GM19025 (cell line): Measurements from ENCODE around the gene ZP3.
"Not testable (repeated sequence)": the region's sequence is repeated elsewhere in the genome, so short reads cannot be mapped to it uniquely, and the experiment has no call there.

Source experiments
- ATAC-seq: cut with Tn5 transposase; IDR thresholded peaks from one replicate; pipeline ENCODE4 v1.9.1; 2021; ENCODE audit warnings: mild to moderate bottlenecking, low read depth, moderate library complexity; ENCODE audit not compliant: unreplicated experiment

The ZP3 gene

DNA sequence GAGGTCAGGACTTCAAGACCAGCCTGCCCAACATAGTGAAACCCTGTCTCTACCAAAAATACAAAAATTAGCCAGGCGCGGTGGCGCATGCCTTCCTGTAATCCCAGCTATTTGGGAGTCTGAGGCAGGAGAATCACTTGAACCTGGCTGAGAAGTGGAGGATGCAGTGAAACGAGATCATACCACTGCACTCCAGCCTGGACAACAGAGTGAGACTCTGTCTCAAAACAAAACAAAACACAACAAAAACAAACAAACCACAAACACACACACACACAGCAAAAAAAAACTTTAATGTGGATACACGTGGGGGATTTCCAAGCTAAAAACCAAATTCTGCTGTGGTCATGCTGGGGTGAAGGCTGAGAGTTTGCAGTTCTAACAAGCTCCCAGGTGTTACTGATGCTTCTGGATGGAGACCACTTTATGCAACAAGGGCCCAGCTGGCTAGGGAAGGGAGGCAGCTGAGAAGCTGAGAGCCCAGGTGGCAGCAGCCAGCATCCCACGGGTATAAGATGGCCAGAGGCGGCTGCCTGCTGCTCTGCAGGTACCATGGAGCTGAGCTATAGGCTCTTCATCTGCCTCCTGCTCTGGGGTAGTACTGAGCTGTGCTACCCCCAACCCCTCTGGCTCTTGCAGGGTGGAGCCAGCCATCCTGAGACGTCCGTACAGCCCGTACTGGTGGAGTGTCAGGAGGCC is at the start of gene ZP3:
TSS of gene ZP3 (plus strand) at position 538 of the 699 bp plus-strand sequence. CDS start at position 553, 15 bp downstream.
- peak; percentile 75 for ATAC-seq

DNA sequence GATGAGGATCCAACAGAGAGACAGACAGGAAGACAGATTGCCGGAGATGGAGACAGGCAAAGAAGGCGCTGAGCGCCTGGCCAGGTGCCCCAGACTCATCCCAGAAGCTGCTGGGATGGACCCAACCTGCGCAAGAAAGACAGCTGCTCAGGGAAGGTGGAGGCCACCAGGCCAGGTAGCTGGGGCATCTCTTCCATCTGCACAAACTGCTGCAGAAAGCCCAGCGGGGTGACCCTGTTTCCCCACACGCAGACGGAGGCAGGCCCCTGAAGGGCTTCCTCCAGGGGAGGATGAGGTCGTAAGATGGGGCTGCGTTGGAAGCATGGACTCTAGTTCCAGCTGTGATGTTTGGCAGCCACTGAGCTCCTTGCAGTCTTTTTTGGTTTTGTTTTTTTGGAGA is 49.5 kb upstream of the ZP3 start:
- ATAC-seq = no peak

DNA sequence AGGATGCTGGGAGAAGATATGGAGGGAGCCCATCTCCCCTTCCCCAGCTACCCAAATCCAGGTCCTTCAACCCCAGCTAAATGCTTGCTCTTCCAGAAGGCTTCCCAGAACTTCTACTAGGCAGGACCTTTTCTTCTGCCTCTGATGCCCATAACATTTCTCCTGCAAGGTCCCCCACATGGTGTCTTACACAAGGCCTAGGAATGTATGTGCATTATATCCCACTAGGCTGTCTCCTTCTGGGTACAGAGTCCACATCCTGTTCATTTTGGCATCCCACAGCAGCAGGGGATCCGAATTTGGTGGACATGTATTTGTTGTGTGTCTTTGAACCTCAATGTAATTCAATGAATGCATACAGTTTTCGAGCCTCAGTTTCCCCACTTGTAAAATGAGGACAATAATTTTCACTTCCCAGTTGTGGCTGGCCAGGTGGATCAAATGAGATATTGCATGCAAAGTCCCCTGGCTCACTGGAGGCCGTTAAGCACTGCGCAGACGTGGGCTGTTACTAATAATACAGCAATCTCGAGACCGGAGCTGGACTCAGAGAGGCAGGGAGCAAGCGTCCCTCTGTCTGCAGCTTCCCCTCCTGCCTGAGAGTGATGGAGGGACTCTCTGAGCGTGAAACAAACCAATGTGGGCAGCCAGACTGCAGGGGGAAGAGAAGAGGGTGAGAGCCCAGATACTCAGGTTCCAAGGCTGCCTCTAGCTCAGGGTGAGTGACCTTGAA is 47.4 kb upstream of the ZP3 start:
- no peak for ATAC-seq

DNA sequence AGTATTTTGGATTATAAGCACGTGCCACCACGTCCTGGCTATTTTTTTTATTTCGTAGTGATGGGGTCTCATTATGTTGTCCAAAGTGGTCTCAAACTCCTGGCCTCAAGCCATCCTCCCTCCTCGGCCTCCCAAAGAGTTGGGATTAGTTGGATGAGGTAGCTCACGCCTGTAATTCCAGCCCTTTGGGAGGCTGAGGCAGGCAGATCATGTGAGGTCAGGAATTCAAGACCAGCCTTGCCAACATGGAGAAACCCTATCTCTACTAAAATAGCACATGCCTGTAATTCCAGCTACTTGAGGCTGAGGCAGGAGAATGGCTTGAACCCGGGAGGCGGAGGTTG is 44.2 kb upstream of the ZP3 start:
- ATAC-seq = no peak

DNA sequence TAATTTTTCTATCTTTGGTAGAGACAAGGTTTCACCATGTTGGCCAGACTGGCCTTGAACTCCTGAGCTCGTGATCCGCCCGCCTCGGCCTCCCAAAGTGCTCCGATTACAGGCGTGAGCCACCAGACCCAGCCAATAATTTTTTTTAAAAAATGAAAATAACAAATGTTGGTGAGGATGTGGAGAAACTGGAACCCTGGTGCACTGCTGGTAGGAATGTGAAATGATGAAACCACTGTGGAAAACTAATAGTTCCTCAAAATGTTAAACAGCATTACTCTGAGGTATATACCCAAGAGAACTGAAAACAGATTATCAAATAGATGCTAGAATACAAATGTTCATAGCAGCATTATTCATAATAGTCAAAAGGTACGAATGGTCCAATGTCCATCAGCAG is 42.9 kb upstream of the ZP3 start:
- no peak for ATAC-seq

DNA sequence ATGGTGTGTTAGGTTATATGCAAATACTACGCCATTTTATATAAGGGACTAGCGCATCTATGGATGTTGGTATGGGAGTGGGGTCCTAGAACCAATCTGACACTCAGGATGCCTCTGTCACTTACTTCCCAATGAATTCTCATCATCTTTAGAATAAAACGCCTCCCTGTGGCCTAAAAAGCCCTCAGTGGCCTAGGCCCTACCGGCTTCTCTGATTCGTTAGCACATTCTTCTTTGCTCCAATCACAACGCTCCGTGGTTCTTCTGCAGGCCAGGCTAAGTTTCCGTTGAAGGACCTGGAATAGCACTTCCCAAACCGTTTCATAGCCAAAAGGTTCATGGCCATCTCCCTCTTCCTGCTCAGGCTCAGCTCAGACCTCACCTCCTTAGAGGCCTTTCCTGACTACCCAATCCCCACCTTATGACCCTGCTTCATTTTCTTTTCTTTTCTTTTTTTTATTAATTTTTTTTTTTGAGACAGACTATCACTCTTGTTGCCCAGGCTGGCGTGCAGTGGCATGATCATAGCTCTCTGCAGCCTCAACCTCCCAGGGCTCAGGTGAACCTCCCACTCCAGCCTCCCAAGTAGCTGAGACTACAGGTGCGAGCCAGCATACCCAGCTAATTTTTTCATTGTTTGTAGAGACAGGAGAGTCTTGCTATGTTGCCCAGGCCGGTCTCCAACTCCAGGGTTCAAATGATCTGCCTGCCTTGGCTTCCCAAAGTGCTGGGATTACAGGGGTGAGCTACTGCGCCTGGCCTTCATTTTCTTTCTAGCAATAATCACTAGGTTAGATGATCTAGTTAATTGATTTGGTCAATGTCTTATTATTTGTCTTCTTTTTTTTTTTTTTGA is 41.4 kb upstream of the ZP3 start:
- ATAC-seq = no peak

DNA sequence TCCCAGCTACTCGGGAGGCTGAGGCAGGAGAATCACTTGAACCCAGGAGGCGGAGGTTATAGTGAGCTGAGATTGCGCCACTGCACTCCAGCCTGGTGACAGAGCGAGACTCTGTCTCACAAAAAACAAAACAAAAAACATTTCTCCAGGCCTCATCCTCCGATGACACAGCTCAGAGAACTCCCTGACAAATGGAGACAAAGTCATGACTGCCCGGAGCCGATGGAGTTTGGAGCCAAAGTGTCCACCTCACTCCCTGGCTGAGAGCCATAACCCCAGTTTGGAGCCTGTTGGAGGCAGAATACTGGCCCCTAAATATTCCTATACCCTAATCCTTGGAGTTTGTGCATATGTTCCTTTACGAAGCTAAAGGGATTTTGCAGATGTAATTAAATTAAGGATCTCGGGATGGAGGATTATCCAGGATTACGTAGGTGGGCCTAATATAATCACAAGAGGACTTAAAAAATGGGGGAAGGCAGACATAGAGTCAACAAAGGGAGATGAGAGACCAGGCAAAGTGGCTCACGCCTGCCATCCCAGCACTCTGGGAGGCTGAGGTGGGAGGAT is 38.0 kb upstream of the ZP3 start:
- ATAC-seq = no peak

DNA sequence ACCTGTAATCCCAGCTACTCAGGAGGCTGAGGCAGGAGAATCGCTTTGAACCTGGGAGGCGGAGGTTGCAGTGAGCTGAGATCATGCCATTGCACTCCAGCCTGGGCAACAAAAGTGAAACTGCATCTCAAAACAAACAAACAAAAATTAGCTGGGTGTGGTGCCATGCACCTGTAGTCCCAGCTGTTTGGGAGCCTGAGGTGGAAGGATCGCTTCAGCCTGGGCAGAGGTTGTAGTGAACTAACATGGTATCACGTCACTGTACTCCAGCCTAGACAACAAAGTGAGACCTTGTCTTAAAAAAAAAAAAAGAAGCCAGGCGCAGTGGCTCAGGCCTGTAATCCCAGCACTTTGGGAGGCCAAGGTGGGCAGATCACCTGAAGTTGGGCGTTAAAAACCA is 37.0 kb upstream of the ZP3 start:
- ATAC-seq = not testable (repeated sequence)

DNA sequence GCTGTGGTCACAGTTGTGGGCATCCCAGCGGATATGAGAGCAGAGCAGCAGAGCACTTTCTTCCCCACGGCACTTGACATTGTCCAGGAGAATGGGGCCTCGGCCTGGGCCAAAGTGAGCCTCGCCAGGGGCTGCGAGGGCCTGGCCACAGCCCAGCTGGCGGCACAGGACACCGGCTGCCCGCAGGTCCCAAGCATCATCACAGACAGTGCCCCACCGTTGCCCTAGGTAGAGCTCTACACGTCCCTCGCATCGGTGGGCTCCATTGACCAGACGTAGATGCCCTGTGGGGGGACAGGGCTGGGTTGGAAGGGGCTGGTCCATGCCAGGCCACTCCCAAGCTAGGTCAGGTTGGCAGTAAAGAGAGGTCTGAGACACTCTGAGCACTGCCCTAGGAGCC is 34.7 kb upstream of the ZP3 start:
- ATAC-seq = no peak

DNA sequence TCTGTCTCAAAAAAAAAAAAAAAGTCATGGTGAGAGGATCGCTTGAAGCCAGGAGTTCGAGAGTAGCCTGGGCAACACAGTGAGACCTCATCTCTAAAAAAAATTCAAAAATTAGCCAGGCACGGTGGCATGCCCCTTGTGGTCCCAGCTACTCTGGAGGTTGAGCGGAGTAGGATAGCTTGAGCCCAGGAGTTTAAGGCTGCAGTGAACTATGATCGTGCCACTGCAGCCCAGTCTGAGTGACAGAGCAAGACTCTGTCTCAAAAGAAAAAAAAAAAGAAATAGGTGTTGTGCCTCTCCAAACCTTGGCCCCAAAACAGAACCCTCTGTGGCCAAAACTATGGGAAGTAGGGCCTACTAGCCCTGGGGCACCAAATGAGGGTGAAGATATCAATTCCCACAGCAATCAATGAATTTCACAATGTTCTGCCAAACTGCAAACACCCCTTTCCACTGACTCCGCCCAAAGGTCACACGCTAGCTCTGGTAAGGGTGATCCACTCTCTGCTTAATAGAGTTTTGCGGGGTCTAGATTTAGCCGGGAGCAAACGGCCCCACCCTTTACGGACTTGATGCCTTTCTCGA is 32.1 kb upstream of the ZP3 start:
- no peak for ATAC-seq

DNA sequence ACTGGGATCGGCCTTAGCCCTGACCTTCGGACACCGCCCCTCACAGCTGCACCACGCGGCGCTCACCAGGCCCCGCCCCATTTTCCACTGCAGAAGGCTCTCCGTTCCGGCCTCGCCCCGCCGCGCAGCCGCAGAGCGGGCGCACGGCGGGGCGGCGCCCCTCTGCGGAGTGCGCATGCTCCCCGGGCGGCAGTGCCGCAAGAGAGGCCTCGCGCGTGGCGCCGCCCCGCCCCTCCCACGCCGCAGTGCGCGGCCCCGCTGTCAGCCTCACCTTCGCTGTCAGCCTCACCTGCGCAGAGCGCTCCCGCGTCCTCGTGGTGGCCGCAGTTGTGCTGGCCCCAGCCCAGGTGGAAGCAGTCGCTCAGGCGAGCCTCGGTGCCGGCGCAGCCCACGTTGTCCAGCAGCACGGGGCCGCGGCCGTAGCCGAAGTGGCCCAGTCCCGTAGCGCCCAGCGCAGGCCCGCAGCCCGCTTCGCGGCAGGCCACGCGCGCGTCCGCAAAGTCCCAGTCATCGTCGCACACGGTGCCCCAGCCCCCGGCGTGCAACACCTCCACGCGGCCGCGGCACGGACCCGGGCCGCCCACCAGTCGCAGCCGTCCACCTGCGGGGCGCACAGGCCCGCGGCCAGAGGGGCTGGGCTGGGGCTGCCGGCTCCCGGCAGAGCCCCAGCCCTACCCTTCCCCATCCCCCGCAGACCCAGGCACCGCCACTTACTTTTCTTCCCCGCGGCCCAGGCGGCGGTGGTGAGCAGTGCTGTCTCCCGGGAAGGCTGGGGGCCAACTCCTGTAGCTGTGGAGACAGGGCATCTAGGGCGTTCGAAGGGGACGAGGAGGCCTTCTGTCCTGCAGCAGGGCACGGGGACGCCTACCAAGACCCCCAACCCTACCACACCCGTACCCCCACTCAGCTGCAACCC is 31.4 kb upstream of the ZP3 start:
- peak; percentile 85 for ATAC-seq

DNA sequence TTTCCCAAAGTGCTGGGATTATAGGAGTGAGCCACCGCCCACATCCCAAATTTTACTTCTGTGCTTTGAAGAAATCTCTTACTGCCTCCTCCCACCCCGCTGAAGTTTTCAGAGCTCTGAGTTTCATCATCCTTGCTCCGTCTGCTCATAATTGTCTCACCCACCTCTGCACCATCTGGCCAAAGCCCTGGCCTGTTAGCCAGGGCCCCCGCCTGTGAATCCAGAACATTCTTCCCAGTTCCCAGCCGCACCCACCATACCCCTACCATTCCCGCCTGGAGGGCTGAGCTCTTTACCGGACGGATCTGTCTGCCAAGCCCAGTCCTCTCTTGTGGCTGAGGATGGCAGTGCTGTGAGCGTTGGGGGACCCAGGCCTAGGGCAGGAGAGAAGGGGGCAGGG is 29.8 kb upstream of the ZP3 start:
- ATAC-seq = no peak

DNA sequence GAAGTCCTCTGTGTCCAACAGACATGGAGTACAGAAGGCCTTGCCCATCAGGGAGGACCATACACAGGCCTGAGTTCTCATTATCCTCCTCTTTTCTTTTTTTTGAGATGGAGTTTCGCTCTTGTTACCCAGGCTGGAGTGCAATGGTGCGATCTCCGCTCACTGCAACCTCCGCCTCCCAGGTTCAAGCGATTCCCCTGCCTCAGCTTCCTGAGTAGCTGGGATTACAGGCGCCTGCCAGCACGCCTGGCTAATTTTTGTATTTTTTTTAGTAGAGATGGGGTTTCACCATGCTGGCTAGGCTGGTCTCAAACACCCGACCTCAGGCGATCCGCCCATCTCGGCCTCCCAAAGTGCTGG is 29.2 kb upstream of the ZP3 start:
- not testable (repeated sequence) for ATAC-seq

DNA sequence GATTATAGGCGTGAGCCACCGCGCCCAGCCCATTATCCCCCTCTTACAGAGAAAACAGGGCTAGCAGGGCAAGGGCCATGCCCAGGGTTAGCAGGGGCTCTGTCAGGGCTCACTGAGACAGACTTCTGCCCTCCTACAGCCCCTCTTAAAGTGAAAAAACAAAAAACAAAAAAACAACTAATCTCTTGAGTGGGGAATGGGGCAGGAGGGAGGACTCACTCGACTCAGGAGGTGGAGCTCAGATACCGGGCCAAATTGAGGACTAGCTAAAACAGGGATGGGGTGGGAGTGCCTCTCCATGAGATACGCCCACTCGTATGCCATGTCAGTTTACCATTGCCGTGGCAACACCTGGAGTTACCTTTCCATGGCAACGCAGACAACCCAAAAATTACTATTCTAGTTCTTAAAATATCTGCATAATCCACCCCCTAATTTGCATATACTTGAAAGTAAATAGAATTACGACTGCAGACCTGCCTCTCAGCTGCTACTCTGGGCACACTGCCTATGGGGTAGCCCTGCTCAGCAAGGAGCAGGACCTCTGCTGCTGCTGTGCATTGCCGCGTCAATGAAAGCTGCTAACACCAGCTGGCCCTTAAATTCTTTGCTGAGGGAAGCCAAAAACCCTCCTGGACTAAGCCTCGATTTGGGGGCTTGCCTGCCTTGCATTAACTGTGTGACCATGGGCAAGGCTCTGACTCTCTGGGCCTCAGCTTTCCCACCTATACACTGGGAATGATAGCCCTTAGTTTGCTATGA is 28.6 kb upstream of the ZP3 start:
- ATAC-seq = no peak

DNA sequence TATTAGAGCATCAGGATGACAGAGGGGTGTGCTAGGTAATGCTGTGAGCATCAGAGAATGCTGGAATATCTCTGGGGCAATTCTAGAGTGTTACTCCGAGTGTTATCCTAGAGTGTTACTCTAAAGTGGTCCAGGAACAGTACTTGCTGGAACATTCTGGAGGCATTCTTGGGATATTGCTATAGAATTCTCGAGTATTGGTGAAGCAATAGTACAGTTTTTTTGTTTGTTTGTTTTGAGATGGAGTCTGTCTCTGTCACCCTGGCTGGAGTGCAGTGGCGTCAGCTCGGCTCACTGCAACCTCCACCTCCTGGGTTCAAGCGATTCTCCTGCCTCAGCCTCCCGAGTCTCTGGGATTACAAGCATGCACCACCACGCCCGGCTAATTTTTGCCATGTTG is 27.9 kb upstream of the ZP3 start:
- no peak for ATAC-seq

DNA sequence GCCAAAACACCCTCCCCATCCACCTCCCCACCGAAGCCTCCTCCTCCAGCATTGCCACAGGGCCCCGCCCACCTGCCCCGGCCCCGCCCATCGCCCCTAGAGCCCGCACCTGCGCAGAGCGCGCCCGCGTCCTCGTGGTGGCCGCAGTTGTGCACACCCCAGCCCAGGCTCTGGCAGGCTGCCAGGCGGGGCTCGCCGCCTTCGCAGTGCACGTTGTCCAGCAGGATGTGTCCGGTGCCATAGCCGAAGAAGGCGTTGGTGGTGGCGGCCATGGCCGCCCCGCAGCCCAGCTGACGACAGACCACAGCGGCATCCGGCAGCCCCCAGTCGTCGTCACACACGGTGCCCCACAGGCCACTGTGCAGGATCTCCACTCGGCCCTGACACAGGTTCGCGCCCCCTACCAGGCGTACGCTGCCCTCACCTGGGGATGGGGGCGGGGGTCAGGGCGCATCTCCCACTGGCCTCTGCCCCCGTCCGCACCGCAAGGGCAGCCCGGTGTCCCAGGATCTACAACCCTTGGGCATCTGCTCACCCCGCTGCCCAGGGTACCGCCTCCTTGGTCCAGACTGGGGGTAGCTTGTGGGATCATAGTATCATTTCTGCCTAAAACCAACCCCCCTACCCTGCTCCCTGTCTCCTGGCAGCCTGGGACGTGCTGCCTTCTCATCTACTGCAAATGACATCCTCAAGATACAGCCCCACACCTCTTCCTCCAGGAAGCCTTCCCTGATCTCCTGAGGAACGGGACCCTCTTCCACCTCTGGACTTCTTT is 27.2 kb upstream of the ZP3 start:
- ATAC-seq = peak; percentile 27

DNA sequence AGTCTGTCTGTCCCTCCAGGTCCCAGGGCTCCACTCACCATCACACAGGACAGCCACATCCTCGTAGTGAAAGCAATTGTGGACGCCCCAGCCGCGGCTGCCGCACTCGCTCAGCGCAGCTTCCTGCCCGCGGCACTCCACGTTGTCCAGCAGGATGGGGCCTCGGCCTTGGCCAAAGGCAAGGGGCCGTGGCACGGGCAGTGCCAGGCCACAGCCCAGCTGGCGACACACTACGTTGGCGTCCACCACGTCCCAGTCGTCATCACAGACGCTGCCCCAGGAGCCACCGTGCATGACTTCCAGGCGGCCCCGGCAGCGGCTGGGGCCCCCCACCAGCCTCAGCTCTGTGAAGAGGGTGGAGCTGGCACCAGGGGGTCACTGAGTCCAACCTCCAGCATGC is 24.5 kb upstream of the ZP3 start:
- no peak for ATAC-seq

DNA sequence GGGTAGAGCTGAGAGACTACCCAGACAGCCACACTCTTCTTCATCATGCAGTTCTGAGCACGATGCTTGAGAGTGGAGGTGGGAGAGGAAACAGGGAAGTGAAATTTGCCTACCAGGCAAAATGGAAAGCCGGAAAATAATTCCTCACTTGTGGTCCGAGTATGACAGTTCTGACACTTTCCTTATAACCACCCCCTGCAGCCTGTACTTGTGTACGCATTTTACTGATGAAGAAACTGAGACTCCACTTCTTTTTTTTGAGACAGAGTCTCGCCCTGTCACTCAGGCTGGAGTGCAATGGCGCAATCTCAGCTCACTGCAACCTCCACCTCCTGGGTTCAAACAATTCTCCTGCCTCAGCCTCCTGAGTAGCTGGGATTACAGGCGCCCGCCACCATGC is 21.7 kb upstream of the ZP3 start:
- not testable (repeated sequence) for ATAC-seq
